HepG2 (cell line): Measurements from ENCODE around the gene KRT16.

Experiments
- CBFB ChIP-seq: sonication (generic); formaldehyde crosslinking; IDR thresholded peaks from 2 replicates; pipeline ENCODE4 v1.4.0; 2020; ENCODE audit warnings: missing genetic modification reagents
- POLR2A ChIP-seq, 2 experiments: IDR thresholded peaks; 2 replicates each; pipeline ENCODE4 v1.6.1; 2011; ENCODE audit warnings: low read depth in 2 of 2, low read length in 2 of 2, mild to moderate bottlenecking in 1 of 2, moderate library complexity in 1 of 2; ENCODE audit not compliant: insufficient read depth in 1 of 2
- ZNF232 ChIP-seq: sonication (generic); formaldehyde crosslinking; IDR thresholded peaks from 2 replicates; pipeline ENCODE4 v1.4.0; 2020; ENCODE audit warnings: missing genetic modification reagents, borderline replicate concordance
- ZNF513 ChIP-seq: sonication (generic); formaldehyde crosslinking; conservative IDR thresholded peaks from 2 replicates; pipeline ENCODE4 v1.5.0; 2020; ENCODE audit warnings: missing genetic modification reagents
- ZNF543 ChIP-seq: sonication (generic); formaldehyde crosslinking; IDR thresholded peaks from 2 replicates; pipeline ENCODE4 v1.4.0; 2020; ENCODE audit warnings: mild to moderate bottlenecking, missing genetic modification reagents
- ZNF747 ChIP-seq: sonication (generic); formaldehyde crosslinking; IDR thresholded peaks from 2 replicates; pipeline ENCODE4 v1.8.1; 2023; ENCODE audit warnings: missing genetic modification reagents, mild to moderate bottlenecking, borderline replicate concordance

GRCh38 chr17:41575336-41575735, 37.2 kb downstream of the KRT16 start:
- TF ChIP-seq ZNF543 (CRISPR knock-in tag) (no peak), ZNF747 (CRISPR knock-in tag) (no peak), ZNF232 (CRISPR knock-in tag) (no peak), CBFB (CRISPR knock-in tag) (no peak), ZNF513 (CRISPR knock-in tag) (no peak), POLR2A (IDR thresholded peaks at IDR 0.05; ENCODE audit: insufficient read depth in 1 of 2, low read depth in 2 of 2, low read length in 2 of 2) (no peak)
